Activated CD4-positive, alpha-beta T cell treated with anti-CD3 and anti-CD28 coated beads, Interleukin-2, Interleukin-6, amounts not matched to agents 100 ng/mL and 50 ng/mL, durations not matched to agents 16 hours and 8 hours (primary cell): ENCODE results near the gene ROCK2.

Source experiments
- DNase-seq: peaks from one replicate; pipeline ENCODE4 v3.0.0-alpha.2; 2020

ROCK2 gene

GRCh38 chr2:11144077-11144737, 200.2 kb downstream of the ROCK2 start:
- no peak for DNase-seq

GRCh38 chr2:11142987-11143386, 201.4 kb downstream of the ROCK2 start:
- DNase-seq, result no peak

DNA sequence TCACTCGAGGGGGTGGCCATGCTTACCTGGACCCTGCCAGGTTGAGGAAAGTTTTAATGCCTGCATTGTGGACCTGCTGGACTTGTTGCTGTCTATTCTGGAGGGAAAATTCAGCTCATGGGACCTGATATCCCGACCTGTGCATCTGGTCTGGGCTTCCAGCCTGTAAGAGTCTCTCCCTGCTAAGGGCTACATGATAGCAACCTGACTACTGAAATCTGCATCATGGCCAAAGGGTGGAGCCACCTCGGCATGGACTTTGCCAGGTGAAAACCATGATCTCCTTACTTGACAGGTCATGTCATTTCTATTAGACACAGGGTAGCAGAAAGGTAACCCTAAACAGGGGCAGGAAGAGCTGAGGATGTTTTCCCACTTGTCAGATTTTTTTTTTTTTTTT, 202.1 kb downstream of the ROCK2 start:
- no peak for DNase-seq

- no peak for DNase-seq
Observed at GRCh38 chr2:11141319-11141718, 203.1 kb downstream of the ROCK2 start.

GRCh38 chr2:11140492-11140891, 203.9 kb downstream of the ROCK2 start:
- DNase-seq, result no peak

DNA sequence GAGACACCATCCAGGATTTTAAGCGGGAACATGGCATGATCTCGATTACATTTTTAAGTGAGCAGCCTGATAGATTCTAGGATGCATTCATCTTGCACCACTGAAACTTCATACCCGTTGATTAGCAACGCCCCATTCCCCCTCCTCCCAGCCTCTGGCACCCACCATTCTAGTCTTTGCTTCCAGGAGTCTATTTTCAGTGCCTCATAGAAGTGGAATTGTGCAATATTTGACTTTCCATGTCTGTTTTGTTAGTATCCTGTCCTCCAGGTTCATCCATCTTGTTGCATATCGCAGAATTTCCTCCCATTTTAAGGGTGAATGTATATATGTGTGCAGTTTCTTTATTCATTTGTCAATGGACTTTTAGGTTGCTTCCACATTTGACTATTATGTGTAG, 210.1 kb downstream of the ROCK2 start:
- DNase-seq, result no peak

- DNase-seq, result no peak
Observed at GRCh38 chr2:11133936-11134320, 210.5 kb downstream of the ROCK2 start.

DNA sequence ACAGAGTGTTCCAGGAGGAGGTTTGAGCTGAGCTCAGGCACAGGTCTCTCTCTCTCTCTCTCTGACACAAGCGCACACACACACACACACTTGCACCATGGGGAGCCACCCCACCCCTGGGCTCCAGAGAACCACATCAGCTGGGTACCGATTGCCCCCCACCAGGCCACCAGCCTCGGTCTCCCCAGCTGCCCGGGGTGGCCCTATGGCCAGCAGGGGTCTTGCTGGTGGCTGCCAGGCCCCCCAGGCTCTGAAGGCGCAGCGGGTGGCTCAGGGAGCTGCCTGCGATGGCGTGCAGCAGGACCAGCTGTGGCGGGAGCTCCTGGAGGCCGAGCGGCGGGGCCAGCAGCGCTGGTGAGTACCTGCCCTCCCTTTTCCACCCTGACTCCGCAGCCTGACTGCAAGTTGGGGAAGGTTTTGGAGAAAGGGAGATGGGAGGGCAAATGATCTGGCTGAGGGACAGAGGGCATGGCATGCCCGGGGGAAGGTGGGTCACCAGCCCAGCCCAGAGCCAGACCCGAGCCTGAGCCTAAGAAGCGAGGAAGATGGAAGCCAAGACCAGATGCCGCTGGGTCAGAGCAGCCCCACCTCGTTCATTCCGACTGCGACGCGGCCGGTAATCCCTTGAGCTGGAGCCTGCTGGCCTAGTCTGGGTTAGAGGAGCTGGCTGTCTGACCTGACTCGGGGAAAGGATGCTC, 211.0 kb downstream of the ROCK2 start:
- DNase-seq, result no peak

DNA sequence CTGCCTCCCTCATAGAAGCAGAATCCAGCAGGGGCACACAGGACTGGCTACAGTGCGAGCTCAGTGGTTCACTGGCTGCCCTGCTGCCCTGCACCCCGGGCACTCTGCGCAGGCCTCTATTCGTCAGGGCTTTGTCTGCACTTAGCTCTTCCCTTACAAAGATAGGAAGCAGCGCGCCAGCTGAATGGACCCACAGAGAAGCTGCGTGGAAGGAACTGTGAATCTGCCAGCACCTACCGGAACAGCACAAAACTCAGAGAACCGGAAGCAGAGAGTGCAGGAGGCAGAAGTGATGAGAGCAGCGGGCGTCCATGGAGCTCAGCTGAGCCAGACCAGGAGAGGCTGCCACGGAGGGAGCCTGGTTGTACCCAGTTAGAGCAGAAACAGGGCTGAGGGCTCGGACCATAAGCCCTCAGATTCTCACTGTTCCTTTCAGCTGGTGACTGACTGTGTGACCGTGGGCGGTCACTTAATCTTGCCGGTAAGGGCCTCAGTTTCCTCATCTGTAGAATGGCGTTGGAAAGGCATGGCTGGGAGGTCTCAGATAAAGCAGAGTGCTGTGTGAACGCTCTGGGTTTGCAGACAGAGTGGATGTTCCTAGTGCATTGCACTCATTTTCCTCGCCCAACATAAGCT, 212.3 kb downstream of the ROCK2 start:
- DNase-seq, result no peak

DNA sequence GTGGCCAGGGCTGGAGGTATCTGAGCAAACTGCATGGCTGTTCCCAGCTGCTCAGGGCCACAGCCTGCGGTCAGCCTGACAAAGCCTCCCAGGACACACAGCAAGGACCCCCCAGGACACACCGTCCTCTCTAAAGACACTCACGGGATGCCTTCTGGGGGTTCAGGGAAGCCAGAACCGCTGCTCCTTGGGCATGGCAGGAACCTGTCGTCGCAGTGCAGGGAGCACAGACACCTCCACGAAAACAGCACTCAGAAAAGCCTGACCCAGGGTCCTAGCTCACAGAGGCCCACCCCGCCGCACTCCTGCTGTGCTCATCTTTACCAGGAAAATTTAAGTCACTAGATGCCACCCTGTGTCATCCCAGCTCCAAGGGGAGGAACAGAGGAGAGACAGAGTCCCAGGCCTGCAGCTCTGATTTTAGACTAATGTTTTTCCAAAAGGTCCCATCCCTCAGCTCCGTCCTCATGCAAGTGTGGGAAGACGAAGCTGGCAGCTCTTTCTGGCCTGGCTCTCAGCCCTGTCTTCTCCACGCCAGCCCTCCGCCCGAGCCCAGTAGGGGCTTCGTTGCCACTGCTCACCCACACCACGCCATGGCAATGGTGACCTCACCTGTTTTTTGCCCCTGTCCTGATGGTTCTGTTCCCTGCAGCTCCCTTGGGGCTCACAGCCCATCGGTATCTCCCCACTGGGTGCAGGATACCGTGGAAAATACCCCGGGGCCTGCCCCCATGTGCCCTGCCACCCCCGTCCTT, 213.1 kb downstream of the ROCK2 start:
- no peak for DNase-seq
